Endodermal cell (in vitro differentiated cells): ENCODE measurements around the gene CLIC3. TPM values are rescaled to one million over a fixed set of nuclear protein-coding genes. Genes with fewer than 3 reads are reported as not detected.

Experiments used
- DNase-seq: peaks from one replicate; pipeline ENCODE4 v3.0.0-alpha.2; 2017
- H3K27ac ChIP-seq: 2 replicates; pipeline ENCODE4 v1.5.1; 2013; ENCODE audit warnings: mild to moderate bottlenecking, low read depth, low read length, moderate library complexity
- H3K27me3 ChIP-seq: 2 replicates; pipeline ENCODE4 v1.6.1; 2013; ENCODE audit warnings: mild to moderate bottlenecking, low read length, moderate library complexity; ENCODE audit not compliant: insufficient read depth, control insufficient read depth, poor library complexity, severe bottlenecking
- H3K36me3 ChIP-seq: 2 replicates; pipeline ENCODE4 v1.7.0; 2013; ENCODE audit warnings: mild to moderate bottlenecking, low read length, moderate library complexity; ENCODE audit not compliant: control insufficient read depth, insufficient read depth
- H3K4me1 ChIP-seq: one replicate; pipeline ENCODE4 v1.7.0; 2013; ENCODE audit warnings: low read length; ENCODE audit not compliant: control insufficient read depth, insufficient read depth
- H3K4me3 ChIP-seq: 2 replicates; pipeline ENCODE4 v1.5.1; 2013; ENCODE audit warnings: mild to moderate bottlenecking, low read length, moderate library complexity
- H3K9ac ChIP-seq: 2 replicates; pipeline ENCODE4 v1.6.1; 2013; ENCODE audit warnings: mild to moderate bottlenecking, low read length, moderate library complexity; ENCODE audit not compliant: poor library complexity, severe bottlenecking; ENCODE audit errors: extremely low read depth
- H3K9me3 ChIP-seq: 2 replicates; pipeline ENCODE4 v1.6.1; 2013; ENCODE audit warnings: mild to moderate bottlenecking, low read length, moderate library complexity; ENCODE audit not compliant: control insufficient read depth
- H3K27ac Mint-ChIP-seq: 2 replicates; pipeline ENCODE4 v1.8.0; 2020; ENCODE audit warnings: mixed read lengths
- H3K27me3 Mint-ChIP-seq: 2 replicates; pipeline ENCODE4 v1.8.0; 2021; ENCODE audit warnings: mild to moderate bottlenecking, mixed read lengths; ENCODE audit not compliant: insufficient read depth
- H3K36me3 Mint-ChIP-seq: 2 replicates; pipeline ENCODE4 v1.8.0; 2020; ENCODE audit warnings: low read depth, mixed read lengths
- H3K4me1 Mint-ChIP-seq: 2 replicates; pipeline ENCODE4 v1.8.0; 2020; ENCODE audit warnings: mixed read lengths
- H3K4me3 Mint-ChIP-seq: 2 replicates; pipeline ENCODE4 v1.8.0; 2020; ENCODE audit warnings: mild to moderate bottlenecking, moderate library complexity, mixed read lengths
- H3K9me3 Mint-ChIP-seq: 2 replicates; pipeline ENCODE4 v1.8.0; 2020; ENCODE audit warnings: mild to moderate bottlenecking, mixed read lengths
- CTCF ChIP-seq: fragments of 200-600 bp; sonication (generic); conservative IDR thresholded peaks from 2 replicates; pipeline ENCODE4 v1.5.0; 2021; ENCODE audit warnings: antibody characterized with exemption, mild to moderate bottlenecking
- WGBS, 2 experiments: methylation state at CpG; one replicate each; pipeline versions ENCODE4 v1.1.5 to v1.1.7; 2013; ENCODE audit warnings: missing lambda C conversion rate in 2 of 2, mixed read lengths in 1 of 2; ENCODE audit not compliant: insufficient coverage in 1 of 2, insufficient read length in 1 of 2; 5-methylcytosine and 5-hydroxymethylcytosine counted together
- total RNA-seq, 2 donors: library from RNA; stranded (reverse); fragmentation: NEBNext Ultra II Directional in 1 of 2; extraction: Animal tissue kit (Norgen Biotek cat#: 25700) in 1 of 2; gene quantifications; 2 replicates in 1 of 2; 3 replicates in 1 of 2; pipeline ENCODE4 v1.2.1, GENCODE V29; 2021

CLIC3 gene
- total RNA-seq, 2 donors from 2014 or later = 0.46 TPM; not detected in 1

GRCh38 chr9:137044502-137045177, 48.3 kb upstream of the CLIC3 start:
- Histone ChIP-seq H3K4me1 (peaks cover 6% of the 10 kb centered on the region), H3K4me3 (peak overlapping the region; percentile 78), H3K27me3 (peaks cover 41% of the 10 kb centered on the region), H3K36me3 (no peaks in the 10 kb centered on the region), H3K9me3 (no peaks in the 10 kb centered on the region), H3K27ac (no peak overlapping the region), H3K9ac (no peak overlapping the region)
- Mint-ChIP-seq H3K9me3 (no peaks in the 10 kb centered on the region), H3K4me1 (no peaks in the 10 kb centered on the region), H3K4me3 (peak overlapping the region; percentile 60), H3K27me3 (peaks cover 43% of the 10 kb centered on the region), H3K36me3 (no peaks in the 10 kb centered on the region), H3K27ac (no peak overlapping the region)
- WGBS, 2 experiments = 83 to 84% methylated on average over 14 to 18 of the region's 18 CpGs
- DNase-seq = no peak
- no peak for TF ChIP-seq CTCF

GRCh38 chr9:137044037-137044436, 47.7 kb upstream of the CLIC3 start:
- Mint-ChIP-seq H3K4me3 (no peak overlapping the region), H3K36me3 (peaks cover 2% of the 10 kb centered on the region), H3K4me1 (no peaks in the 10 kb centered on the region), H3K27ac (no peak overlapping the region), H3K27me3 (peaks cover 37% of the 10 kb centered on the region), H3K9me3 (no peaks in the 10 kb centered on the region)
- WGBS, 2 experiments = 91 to 95% methylated on average over 8 to 12 of the region's 12 CpGs
- H3K27ac ChIP-seq = no peak overlapping the region
- no peak for TF ChIP-seq CTCF
- H3K4me1 ChIP-seq = peaks cover 6% of the 10 kb centered on the region
- no peak overlapping the region for H3K4me3 ChIP-seq
- peaks cover 5% of the 10 kb centered on the region for H3K36me3 ChIP-seq
- no peak for DNase-seq
- no peak overlapping the region for H3K9ac ChIP-seq
- H3K9me3 ChIP-seq = no peaks in the 10 kb centered on the region
- peaks cover 35% of the 10 kb centered on the region for H3K27me3 ChIP-seq

- Mint-ChIP-seq H3K27me3 (peaks cover 30% of the 10 kb centered on the region), H3K9me3 (no peaks in the 10 kb centered on the region), H3K36me3 (peaks cover 8% of the 10 kb centered on the region), H3K27ac (no peak overlapping the region), H3K4me3 (no peak overlapping the region), H3K4me1 (no peaks in the 10 kb centered on the region)
- TF ChIP-seq CTCF = no peak
- Histone ChIP-seq H3K36me3 (peaks cover 10% of the 10 kb centered on the region), H3K27ac (no peak overlapping the region), H3K9ac (no peak overlapping the region), H3K4me3 (no peak overlapping the region), H3K4me1 (peaks cover 6% of the 10 kb centered on the region), H3K9me3 (no peaks in the 10 kb centered on the region), H3K27me3 (peaks cover 27% of the 10 kb centered on the region)
- WGBS, 2 experiments = 85 to 93% methylated on average over 15 to 36 of the region's 36 CpGs
- no peak for DNase-seq
Observed at GRCh38 chr9:137042751-137043727, 46.7 kb upstream of the CLIC3 start.
